NCI-H460 (cell line): ENCODE data around the gene PDE4C. TPM values are rescaled to one million over a fixed set of nuclear protein-coding genes. Genes with fewer than 3 reads are reported as not detected.
"Not testable (repeated sequence)": the region's sequence is repeated elsewhere in the genome, so short reads cannot be mapped to it uniquely, and the experiment has no call there.

Experiments used
- DNase-seq: peaks from one replicate; pipeline ENCODE4 v3.0.0-alpha.2; 2016; ENCODE audit warnings: low read depth; ENCODE audit errors: extremely low read depth
- total RNA-seq: library from RNA; depleted of rRNA; stranded (reverse); fragments of >200 nt; shearing (Covaris generic); gene quantifications from 2 replicates; pipeline ENCODE4 v1.2.3, GENCODE V29; 2014

PDE4C gene
- total RNA-seq, 1 experiment from 2014 or later: 0.10 TPM

DNA sequence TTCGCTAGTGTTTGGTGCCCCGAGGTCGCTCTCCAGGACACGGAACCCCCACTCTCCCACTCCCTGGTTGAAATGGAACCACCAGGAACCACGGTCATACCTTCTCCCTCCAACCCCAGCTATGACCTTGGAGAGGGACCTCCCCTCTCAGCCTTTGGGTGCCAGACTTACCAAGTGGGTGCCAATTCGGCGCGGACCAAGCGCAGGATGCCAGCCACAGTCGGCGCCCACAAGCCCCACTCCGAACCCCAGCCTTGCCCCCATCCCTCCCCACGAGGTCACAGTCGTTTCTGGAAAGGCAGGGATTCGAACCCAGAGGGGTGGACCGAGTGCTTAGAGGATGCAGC, 910 bp downstream of the PDE4C start:
- no peak for DNase-seq

DNA sequence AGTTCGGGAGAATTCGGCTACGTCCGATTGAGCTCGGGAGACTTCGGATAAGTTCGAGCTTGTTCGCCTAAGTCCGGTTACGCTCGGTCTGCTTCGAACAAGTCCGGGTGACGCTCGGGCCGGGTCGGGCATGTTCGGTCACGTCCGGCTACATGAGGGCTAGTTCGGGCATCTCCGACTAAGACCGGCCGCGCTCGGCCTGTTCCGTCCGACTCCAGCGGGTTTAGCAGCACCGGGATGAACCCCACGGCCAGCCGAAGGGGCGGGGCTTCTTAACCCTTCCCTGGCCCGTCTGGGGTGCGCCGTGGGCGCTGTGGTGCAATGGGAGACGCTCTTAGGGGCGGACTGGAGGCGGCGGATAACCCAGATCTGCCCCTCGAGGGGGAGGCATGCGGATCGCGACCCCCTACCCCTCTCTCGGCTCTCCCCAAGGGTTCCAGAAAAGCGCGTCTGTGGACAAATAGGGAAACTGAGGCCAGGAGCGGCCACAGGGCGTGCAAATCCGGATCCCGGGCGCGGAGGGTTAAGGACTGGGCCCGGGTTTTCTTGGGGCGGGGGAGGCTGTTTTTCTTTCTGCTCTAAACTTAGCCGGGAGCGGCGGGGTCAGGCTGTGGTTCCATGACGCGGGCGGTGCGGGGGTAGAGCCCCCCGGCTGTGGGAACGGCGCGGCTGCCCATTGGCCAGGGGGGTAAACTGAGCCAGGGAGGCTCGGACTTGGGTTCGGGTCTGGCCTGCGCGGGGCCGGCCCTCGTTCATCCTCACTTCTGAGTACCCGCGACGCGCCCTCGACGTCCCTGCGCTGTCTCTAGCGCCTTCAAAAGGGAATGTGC, 1.5 kb downstream of the PDE4C start:
- DNase-seq: peak; percentile 95

DNA sequence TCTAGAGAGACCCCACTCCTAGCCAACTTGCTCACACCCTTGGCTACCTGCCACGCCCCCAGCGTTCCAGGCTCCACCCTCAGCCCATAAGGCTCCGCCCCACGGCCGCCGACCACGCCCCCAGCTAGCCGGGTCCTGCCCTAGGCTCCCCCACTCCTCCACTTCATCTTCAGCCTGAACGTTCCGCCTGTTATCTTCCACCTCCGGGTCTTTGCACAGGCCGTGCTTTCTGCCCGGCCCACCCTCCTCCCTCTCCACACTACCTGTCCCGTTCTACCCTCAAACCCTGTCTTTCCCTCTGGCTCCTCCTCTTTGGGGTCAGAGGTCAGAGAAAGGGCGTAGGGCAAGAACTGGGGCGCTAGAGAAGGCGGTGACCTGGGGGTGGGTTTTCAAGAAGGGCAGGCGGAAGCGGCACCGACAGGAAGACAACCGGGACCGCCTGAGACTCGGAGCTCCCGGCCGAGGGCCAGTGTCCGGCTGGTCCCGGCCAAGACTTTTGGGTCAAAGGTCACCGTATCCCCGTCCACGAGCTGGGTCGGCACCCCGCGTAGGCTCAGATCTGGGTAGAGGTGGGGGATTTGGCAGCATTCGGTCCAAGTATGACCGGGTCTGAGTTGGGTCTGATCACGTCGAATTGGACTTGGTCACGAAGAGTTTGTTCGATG, 2.2 kb downstream of the PDE4C start:
- DNase-seq: no peak

DNA sequence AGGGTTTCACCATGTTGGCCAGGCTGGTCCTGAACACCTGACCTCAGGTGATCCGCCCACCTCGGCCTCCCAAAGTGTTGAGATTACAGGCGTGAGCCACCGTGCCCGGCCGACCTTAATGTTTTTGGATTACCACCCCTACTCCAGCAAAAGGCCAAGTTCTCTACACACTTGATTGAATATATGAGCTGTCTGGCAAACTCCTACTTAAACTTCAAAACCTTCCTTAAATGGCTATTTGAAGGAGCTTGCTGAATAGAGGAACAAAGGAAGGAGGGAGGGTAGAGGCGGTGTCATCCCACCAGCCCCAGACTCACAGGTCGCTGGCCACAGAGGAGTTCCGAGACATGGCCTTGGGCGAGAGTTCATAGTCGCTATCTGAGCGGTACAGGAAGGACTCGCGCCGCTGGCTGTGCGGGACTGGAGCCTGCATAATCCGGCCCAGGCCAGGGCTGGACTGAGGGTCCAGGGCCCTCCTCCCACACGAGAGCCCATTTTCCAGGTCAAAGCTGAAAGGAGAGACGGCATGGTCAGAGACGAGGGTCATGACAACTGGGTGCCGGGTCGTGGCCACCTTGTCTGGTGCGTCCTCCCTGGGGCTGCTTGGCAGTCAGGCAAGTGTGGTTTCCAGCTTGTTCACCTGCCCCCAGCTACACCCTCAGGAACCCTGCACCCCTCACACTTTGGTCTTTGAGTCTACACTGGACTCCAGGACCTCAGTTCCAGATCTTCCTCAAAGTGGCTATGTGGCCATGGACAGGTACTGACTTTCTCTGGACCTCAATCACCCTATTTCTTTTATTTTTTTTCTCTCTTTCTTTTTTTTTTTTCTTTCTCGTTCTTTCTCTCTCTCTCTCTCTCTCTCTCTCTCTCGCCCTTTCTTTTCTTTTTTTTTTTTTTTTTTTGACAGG, 4.2 kb downstream of the PDE4C start:
- DNase-seq: no peak

DNA sequence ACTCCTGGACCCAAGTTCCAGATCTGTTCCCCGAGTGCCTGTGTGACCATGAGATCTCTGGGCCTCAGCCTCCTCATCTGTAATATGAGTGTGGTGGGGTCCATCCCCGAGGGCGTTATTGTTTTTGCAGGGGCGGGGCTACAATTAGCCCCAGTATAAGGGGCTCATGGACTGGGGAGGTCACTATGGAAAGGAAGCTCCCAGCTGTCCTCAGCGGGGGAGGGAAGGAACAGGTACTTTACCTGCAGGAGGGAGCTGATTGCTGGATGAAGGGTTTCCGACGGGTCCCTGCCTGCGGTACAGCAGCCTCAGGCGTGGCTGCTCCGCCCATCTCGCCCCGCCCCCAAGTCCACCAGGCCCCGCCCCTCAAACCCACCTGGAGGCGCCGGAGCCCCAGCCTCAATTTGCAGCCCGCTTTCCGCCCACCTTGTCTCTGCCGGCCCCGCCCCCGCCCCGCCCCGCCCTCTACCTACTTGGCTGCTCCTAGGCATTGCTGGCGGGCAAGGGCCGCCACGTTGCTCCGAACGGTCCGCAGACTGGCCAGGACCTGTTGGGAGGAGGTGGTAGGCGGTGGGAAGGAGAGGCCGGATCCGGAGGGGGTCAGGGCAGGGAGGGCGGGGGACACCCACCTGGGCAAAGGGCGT, 5.5 kb downstream of the PDE4C start:
- no peak for DNase-seq

DNA sequence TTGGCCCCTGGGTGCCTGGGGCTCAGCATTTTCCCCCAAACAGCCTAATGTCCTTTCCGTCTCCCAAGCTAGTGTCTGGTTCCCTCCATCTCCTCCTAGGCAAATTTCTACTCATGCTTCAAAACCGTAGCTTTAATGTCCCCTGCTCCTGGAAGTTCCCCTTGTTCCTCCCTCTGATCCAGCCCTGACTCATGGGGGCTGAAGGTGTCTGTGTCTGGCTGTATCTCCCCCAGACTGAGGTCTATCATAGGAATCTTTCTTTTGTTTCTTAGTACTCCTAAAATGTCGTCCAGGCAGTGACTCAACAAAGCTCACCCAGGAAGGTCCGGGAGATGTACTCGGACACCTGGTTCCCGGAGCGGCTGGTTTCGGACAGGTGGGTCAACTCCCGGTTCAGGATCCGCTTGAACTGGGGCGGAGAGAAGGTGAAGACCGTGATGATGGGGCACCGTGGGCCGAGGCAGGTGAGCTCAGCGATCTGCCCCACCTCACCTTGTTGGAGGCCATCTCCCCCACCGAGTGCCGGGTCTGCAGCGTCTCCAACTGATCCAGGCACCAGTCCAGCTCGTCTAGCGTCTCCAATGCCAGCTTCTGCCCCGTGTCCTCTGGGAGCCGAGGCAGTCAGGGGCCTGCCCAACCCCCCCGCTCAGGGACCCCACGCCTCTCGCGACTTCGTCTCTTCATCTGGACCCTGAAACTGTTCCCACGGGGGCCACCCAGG, 6.2 kb downstream of the PDE4C start:
- DNase-seq: no peak

DNA sequence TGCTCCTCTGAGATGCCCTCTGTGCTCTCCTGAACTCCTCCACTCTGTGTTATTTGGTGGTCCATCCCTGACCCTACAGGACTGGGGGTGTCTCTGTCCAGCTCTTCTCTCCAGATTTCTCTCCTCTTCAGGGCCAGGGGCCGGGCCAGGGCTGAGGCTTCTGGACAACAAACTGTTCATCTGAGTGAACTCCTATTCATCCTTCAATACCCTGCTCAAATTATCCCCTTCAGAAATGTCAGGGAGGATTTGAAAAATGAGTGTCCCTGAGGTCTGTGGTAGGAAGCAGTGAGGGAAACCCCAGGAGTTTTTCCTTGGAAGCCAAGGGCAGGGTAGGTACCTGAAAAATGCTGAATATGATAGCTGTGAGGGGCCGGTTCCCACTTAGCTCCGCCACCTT, 7.6 kb downstream of the PDE4C start:
- no peak for DNase-seq

DNA sequence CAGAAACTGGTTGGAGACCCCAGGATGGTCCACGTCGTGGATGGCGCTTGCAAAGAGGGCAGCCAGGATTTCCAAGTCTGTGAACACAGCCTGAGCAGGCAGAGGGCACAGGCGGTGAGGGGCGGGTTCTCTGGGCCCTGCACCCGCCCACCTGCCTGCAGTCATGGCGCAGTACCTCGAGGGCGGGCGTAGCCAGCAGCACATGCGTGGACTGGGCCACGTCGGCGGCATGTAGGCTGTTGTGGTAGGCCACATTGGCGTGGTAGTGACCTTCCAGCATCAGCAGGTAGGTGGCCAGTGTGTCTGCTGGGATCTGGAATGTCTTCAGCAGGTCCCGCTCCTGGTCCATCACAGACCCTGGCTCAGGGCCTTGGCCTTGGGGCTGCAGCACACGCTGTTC, 8.1 kb downstream of the PDE4C start:
- no peak for DNase-seq

DNA sequence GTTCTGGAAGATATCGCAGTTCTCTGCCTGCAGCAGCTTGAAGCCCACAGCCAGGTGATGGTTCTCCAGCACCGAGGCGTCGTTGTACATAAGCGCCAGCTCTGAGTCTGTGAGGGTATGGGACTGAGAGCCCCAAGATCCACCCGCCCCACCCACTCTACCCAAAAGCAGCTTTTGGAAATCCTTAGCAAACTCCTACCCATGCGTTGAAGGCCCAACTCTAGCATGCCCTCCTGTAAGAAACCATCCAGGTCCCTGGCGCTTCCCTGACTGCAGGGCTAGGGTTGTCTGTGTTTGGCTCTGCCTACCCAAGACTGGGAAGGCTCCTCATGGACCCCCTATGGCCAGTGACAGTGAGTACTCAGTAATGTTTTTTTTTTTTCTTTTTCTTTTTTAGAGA, 9.4 kb downstream of the PDE4C start:
- no peak for DNase-seq

DNA sequence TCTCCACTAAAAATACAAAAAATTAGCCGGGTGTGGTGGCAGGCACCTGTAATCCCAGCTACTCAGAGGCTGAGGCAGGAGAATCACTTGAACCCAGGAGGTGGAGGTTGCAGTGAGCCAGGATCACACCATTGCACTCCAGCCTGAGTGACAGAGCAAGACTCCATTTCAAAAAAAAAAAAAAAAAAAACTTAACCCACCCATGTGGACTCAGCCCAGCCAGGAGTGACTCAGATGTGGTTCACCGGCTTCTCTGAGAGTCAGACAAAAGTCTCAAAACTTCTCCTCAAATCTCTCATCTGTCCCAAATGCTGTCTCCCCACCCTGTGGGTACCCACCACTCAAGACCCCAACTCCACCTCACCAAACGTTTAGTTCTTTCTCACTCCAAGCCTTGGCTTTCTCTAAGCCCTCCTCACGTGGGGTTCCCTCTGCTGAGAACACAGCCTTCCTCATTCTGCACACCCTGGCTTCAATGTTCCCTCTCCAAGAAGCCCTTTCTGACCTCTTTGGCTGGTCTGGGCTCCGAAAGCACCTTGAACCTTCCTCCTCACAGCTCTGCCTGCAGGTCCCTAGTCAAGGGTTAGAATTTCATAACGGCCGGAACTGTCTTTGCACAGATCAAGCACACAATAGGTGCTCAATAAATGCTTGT, 11.3 kb downstream of the PDE4C start:
- no peak for DNase-seq

DNA sequence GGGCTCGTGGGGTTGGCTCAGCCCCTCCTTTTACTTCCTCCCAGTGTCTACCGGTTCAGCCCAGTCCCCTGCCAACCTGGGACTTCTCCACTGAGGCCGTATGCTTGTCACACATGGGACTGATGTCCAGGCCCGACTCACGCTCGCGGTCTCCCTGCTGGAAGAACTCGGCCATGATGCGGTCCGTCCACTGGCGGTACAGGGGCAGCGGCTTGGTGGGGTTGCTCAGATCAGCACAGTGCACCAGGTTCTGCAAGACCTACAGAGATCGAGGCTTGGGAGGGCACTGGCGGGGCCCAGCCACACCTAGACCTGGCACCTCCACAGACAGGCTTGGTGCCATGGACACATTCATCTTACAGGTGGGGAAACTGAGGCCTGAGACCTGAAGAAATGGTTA, 14.6 kb downstream of the PDE4C start:
- no peak for DNase-seq

DNA sequence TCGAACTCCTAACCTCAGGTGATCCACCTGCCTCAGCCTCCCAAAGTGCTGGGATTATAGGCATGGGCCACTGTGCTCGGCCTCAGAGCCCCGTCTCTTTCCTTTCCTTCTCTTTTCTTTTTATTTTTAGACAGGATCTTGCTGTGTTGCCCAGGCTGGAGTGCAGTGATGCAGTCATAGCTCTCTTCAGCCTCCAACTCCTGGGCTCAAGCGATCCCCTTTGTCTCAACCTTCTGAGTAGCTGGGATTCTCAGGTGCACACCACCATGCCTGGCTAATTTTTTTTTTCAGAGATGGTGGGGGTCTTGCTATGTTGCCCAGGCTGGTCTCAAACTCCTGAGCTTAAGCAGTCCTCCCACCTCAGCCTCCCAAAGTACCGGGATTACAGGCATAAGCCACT, 16.3 kb downstream of the PDE4C start:
- not testable (repeated sequence) for DNase-seq

DNA sequence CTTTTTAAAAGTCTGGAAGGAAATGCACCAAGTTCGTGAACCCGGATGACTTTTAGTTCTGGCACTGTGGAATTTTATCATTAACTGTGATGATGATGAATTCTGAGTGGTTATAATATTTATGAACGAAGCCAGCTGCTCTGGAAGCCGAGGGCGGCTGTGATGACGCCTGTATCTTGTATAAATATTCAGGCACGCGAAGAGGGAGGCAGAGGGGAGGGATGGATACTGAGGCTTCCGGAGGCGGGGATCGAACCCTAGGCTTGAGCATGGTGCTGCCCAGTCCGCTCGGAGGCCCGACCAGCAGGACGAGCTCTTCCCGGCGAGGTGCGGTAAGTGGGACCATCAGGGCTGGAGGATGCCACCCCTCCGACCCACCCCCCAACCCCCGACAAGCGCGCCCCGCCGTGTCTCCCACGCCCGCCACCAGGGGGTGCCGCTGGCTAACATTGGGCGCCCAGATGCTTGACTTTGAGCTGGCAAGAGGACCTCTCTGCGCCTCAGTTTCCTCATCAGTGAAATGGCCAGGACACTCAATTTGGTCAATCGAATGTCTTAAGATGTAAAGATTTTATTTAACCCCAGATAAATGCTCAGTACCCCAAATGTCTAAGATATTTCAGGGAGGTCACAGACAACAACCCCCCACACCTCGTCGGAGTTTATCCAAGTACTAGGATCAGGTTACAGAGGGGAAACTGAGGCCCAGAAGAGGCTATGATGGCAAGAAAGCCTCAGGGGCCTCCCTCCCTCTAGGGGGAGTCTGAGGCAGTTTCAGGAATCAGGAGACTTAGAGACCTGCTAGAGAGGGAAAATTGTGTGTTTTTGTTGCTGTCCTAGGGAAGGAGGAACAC, 17.9 kb downstream of the PDE4C start:
- no peak for DNase-seq

DNA sequence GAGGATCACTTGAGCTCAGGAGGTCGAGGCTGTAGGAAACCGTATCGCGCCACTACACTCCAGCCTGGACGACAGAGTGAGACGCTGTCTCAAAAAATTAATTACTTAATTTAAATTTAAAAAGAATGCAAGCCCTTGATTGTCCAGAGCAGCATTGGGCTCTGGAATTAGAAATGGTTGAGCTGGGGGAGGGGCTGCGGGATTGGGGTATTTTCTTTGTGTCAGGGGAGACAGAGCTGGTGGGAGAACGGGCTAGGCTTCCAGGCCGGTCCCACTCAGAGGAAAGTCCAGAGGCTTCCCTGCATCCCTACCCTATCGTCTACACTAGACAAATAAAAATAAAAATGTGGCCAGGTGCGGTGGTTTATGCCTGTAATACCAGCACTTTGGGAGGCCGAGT, 20.2 kb downstream of the PDE4C start:
- DNase-seq: no peak

DNA sequence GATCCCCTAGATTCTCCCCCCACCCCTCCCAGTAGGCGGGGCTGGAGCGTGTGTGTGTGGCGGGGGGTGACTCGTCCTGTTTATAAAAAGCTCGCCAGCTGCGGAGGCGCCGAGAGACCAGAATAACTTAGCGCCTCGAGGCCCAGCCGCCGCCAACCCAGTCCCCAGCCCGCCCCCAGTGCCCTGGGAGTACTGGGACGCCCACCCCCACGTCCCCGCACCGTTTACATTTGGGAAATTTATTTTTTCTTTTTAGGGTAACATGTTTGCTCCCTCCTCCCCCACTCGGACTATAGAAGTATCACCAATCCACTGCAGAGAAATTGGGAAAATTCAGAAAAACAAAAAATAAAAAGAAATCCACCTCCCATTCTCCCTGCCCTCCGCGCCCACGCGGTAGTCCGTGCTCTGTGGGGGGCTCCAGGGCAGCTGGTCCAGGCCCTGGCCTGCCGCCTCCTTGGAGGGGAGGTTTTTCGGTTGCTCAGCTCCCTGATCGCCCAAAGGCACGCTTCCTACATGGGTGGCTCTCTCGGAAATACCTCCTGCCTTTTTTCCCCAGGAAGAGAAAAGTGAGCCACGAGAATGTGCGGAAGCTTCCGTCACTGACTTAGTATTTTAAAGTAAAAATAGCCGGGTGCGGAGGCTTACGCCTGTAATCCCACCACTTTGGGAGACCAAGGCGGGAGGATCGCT, 20.9 kb downstream of the PDE4C start:
- no peak for DNase-seq

DNA sequence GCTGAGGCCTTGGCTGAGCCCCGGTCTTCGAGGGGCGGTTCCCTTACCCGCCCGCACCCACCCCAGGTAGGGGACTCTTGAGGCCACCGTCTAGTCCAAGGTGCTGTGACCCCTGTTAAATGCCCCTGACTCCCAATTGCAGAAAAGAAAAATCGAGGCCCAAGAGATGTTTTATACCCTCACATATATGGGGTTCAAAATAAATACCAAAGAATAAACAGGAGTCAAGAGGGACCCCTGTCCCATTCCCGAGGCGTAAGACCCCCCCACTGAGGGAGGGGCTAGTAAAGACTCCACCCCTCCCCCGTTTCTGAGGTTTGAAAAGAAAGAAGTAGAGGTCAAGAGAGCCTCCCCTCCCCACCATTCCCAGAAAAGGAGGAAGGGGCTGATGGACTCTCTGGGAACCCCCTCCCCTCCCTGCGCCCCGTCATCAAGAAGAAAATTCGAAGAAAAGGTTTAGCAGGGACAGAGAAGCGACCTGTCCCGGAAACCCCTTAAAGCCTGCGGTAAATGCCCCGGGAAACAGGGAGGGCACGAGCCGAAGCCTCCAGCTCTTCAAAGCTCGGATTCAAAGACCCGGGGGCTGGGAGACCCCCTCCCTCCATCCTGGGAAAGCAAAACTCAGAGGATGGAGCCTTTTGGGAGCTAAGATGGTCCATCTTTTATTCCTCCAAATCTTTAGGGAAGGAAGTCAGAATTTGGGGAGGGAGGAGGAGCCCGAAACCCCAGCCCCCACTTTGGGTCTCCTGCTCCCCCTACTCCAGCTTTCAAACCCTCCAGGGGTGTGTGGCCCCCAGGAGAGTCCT, 21.6 kb downstream of the PDE4C start:
- no peak for DNase-seq

DNA sequence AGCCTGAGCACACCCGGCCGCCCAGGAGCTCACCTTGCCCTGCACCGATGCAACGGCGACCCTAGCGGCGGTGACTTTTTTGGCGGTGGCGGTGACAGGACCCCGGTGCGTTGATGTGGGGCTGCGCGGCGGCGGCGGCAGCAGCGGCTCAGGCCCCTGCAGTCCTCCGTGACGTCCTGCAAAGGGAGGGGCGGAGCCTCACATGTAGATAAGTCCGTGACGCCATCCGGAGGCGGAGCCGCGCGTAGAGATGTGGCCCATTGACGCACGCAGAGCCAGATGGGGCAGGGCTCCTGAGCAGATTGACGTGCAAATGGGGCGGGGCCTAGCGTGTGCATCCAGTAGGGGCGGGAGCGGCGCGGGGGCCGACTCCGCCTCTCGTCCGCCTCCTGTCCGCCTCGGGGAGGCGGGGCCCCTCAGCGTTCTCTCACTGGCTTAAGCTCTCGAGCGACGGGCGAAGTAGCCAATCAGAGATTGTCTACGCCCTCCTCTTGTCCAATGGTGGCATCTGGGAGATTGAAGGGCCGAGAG, 22.3 kb downstream of the PDE4C start, which contains the start of gene RAB3A:
Gene RAB3A, minus strand, starts transcription at position 180 of the 531 bp plus-strand sequence. CDS start 1,302 bp downstream, outside the sequence.
- DNase-seq: peak; percentile 99
